GM12801 (cell line): ENCODE data around the gene PRTG.

Source experiments
- CTCF ChIP-seq: IDR thresholded peaks from one replicate; pipeline ENCODE4 v1.5.1; 2011; ENCODE audit warnings: control low read depth; ENCODE audit not compliant: insufficient read length; ENCODE audit errors: extremely low read depth

The PRTG gene

GRCh38 chr15:55742927-55743728 is at the start of gene PRTG:
PRTG (minus strand) TSS chr15:55743152; CDS start chr15:55742931, 221 bp downstream.
- no peak for TF ChIP-seq CTCF

- TF ChIP-seq CTCF = no peak
Observed at GRCh38 chr15:55791551-55792400, 48.8 kb upstream of the PRTG start.

- no peak for TF ChIP-seq CTCF
Observed at GRCh38 chr15:55789066-55789660, 46.2 kb upstream of the PRTG start.

GRCh38 chr15:55786341-55786740 is 43.4 kb upstream of the PRTG start:
- no peak for TF ChIP-seq CTCF

GRCh38 chr15:55784286-55784685 is 41.3 kb upstream of the PRTG start:
- no peak for TF ChIP-seq CTCF

GRCh38 chr15:55782901-55783300 is 39.9 kb upstream of the PRTG start:
- TF ChIP-seq CTCF = no peak

GRCh38 chr15:55780292-55780691 is 37.3 kb upstream of the PRTG start:
- TF ChIP-seq CTCF = no peak
